NCI-H526 (cell line): ENCODE data around the gene GALNT10.
A peak's percentile ranks its signal among the peaks of the same experiment; 100 is the strongest.

ENCODE experiments used
- DNase-seq, 2 experiments: peaks; one replicate each; lab custom pipeline; 2025; lab: John Stamatoyannopoulos, UW

GALNT10 gene

DNA sequence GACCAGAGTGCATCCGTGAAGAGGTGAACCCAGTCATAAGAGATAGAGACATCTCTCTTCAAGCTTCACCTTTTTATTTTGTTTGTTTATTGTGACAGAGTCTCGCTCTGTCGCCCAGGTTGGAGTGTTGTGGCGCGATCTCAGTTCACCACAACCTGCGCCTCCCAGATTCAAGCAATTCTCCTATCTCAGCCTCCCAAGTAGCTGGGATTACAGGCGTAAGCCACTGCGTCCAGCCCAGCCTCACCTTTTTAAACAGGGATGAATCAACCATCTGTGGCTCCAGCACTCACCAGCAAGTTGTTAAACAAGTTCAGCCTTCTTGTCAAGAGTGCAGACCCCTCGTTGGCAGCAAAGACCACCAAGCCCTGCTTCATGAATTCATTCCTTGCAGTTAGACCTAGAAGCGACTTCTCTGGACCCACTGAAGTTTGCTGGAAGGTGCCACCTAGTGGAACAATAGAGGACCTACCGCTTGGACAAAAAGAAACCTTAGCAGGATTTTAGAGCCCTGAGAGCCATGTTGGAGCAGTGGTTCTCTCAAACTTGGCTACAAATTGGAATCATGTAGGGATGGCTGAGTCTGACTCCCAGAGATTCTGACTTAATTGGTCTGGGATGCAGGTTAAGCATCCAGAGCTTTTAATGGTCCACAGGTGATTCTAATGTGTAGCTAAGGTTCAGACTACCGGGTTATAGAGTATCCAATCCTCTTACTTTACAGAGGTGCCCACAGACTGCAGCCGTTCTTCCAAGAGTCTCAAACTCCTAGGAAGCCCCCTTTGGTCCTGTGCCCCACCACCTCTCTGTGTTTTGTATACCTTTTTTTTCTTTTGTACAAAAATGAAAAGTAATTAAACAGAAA is 10.5 kb upstream of the GALNT10 start:
- DNase-seq, result peak; percentile 21 to 76

DNA sequence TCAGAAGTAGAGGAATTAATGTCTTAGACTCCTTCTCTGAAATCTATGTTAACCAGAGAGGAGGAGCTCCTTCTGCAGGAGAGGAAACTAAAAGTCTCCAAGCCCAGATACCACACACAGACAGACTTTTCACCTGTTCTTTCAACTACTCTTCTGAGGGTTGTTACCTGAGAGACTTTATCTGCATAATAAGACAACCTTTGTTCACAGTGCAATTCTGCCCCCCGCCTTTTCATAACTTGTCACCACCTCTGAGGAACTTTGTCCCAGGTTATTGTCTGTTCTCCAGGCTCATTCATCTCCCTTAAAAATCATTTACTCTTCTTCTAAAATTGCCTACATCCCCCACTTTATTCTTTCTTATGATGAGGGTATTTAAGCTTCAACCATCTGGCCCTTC is 9.4 kb upstream of the GALNT10 start:
- no peak for DNase-seq

DNA sequence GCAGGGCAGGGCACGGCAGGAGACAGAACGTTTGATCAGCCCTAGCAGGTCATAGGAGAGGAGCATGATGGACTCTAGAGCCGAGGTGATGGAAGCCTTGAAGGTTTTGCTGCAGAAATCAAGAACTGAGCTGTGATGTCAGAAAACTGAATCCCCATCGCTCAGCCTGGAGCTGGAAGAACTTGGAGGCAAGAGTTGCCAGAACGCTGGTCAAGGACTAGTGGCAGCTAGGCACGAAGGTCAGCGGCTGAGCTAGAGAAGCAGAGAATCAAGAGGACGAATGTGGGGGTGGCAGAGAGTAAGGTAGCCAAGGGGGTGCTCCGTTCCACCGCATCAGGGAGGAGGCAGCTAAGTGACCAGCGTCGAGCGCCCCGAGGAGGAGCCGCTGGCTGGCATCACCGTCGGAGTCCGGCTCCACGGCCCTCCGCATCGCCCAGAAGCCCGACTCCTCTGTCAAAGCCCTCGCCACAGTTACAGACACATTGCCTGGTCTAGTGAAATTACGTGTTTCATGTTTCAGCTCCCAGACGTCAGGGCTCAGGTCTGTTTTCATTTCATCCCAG is 1.2 kb upstream of the GALNT10 start:
- DNase-seq, result no peak

GRCh38 chr5:154189819-154190594 is 526 bp upstream of the GALNT10 start:
- peak; percentile 47 to 86 for DNase-seq

- DNase-seq, result no peak
These were observed 1.1 kb downstream of the GALNT10 start for GRCh38 chr5:154191467-154192261.

GRCh38 chr5:154193283-154193682 is 2.8 kb downstream of the GALNT10 start:
- no peak for DNase-seq

DNA sequence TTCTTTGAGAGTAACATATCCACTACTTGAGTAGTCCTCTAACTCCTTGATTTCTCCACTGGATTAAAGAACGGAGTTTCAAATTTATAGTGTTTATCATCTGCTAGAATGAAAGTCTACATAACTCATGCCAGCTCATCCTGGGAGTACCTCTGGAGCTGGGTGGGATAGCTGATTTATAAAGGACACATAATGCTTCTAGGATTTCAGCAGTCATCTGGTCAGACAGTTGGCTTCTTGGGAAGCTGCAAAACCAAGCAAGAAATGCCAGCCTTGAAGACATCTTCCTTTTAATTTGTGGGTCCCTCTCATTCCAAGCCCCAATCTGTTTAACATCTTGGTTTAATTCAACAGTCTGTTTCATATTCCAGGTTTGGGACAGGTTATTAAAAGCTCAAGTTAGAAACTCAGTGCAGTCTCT is 3.2 kb downstream of the GALNT10 start:
- no peak for DNase-seq

GRCh38 chr5:154194345-154195329 is 4.1 kb downstream of the GALNT10 start:
- no peak for DNase-seq

DNA sequence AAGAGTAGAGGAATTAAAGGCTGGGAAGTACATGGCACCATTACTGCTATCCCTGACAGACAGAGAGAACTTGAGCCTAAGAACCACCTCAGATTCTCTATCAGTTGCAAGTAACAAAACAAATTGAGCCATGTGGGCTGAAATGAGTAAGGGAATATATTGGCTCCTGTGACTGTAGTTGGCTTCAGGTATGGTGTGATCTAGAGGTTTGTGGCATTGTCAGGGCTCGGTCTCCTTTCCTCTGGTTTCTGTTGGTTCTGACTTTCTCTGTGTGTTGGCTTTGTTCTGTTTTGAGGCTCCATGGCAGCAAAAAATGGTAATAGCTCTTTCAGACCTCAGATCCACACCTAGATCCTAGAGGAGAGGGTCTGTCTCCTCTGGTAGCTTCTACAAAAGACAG is 5.7 kb downstream of the GALNT10 start:
- no peak for DNase-seq

- peak in 1 of 2 experiments; percentile 36 for DNase-seq
These were observed 6.6 kb downstream of the GALNT10 start for GRCh38 chr5:154196955-154197652.

DNA sequence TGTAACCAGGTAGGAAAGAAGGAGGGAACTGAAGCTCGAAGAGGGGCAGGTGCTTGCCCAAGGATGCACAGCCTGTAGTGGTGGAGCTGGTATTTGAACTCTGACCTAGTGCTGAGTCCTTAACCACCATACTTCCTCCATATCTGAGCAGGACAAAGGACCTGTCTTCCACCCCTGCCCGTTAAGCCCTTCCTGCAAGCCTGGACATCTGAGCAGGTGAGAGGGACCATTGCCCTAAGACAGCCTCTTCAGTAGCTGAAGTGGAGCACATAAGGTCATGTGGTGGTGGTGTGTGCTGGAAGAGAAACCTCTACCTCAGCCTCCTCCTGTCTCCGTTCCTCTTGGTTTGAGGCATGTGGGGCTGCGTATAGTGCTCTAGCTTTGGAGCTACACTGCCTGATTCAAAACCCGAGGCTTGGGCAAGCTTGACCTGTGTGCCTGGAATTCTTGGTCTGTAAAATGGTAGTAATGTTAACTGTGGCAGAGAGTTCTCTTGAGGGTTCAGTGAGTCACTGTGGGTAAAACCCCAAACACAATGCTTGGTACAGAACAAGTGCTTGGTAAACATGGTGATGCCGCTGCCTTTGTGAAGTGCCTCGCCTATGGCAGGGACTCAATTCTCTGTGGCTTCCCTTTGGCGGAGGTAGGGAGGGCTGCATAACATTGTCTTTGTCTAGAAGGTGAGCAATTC is 7.4 kb downstream of the GALNT10 start:
- no peak for DNase-seq

DNA sequence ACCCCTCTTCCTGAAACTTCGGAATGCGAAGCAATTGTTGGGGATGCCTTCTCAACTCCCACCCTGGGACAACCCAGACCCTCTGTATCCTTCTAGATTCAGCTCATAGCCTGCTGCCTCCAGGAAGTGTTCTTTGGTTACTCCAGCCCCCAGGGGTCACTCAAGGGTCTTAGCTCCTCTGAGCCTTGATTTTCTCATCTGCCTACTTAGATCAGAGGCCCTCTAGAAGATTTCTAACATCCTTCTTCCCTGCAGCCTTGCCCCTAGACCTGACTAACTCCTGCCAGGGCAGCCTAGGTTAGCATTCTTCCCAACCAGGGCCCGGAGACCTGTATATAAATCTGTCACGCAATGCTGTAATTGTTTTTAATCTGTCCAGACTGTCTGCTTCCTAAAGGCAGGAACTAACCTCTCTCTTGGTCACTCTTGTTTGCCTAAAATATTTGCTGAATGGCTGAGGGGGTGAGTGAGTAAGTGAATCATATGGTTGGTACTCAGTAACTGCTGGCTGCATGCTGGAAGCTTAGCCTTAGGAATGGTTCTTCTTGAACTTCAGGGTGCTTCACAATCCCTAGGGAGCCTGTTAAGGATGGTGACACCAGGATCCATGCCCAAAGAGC is 8.2 kb downstream of the GALNT10 start:
- no peak for DNase-seq

- no peak for DNase-seq
These were observed 8.7 kb downstream of the GALNT10 start for GRCh38 chr5:154199263-154199662.

DNA sequence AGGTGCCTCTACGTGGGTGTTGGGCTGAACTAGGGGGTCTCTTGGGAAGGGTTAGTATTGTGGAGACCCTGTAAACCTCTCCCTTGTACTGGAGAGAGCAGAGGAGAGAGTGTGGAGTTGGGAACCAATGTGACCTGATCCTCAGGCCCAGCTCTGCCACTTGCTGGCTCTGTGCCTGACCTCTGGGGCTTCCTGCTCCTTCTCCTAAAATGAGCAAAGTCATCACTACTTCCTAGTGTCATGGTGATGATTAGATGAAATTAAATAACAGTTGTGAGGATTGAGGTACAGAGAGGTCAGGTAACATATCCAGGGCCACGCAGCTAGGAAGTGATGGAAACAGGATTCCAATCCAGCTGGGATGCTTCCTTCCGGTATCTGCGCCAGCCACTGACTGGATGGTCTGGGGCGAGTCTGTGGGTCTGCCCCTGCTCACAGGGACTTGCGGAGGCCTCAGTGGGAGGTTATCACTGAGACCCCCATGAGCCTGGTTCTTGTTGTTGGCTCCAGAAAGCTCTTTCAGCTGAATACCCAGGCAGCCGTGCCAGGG is 9.2 kb downstream of the GALNT10 start:
- no peak for DNase-seq

DNA sequence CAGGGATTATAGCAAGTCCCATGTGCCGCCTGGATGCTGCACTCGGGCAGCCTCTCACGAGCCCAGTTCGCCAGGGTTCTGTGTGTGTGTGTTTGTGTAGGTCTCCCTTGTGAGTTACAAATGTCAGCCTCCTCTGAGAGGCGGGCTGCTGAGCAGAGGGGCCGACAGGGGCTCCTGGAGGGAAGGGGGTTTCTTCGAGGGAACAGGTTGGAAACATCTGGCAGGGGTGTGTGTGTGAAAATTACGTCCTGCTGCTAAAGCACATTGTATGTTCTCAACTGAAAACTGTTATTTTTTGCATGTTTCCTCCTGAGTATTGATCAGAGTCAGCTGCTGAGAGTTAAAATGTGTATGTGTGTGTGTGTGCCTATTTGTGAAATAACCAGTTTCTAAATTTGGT is 9.7 kb downstream of the GALNT10 start:
- DNase-seq, result no peak

- no peak for DNase-seq
These were observed 10.7 kb downstream of the GALNT10 start for GRCh38 chr5:154201108-154201769.

DNA sequence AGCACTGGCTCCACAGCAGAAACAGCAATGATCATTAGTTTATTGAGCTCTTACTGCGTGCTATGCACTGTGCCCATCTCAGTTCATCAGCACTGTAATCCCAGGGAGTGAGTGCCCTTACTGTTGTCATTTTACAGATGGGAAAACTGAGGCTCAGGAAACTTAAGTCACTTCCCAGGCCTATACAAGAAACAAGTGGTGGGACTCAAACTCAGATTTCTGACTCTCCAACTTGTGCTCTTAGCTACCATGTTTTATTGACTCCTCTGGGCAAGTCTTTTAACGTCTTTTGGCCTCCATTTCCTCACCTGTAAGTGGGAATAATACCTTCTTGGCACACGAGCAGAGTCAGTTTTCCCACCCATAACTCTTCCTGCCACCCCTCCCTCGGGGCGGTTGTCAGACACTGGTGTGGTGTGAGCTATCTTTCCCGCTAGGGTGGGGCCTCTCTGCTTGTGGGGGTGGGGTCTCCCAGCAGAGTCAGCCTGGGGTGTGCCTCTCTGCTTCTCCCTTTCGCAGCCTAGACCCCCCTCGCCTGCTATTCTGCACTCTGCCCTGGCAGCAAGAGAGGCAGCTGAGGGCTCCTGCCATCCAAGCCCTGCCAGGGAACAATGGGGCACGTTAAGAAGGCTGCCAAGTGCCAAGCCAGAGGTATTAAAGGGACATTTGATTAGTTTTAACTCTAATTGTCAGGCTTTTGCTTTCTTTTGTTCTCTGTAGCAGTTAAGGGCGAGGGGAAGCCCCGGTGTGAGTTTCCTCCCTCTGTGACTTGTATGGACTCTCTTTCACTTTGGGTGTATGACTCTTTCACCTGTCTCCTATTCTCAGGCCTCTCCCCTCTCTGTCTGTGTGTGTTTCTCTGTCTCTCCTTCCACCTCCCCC is 12.1 kb downstream of the GALNT10 start:
- DNase-seq, result no peak
